NB4 (cell line): Measurements from ENCODE around the gene TMPRSS6.

Experiments
- CTCF ChIP-seq: IDR thresholded peaks from one replicate; pipeline ENCODE4 v1.5.1; 2012; ENCODE audit warnings: low read depth, low read length
- POLR2A ChIP-seq: IDR thresholded peaks from 2 replicates; pipeline ENCODE4 v1.6.1; 2011; ENCODE audit warnings: mild to moderate bottlenecking; ENCODE audit not compliant: insufficient read length; ENCODE audit errors: extremely low read depth

- no peak for TF ChIP-seq CTCF
- TF ChIP-seq POLR2A: no peak
Observed at GRCh38 chr22:37028692-37029674, 80.5 kb downstream of the TMPRSS6 start.
